IPS-20b (cell line): Measurements from ENCODE around the gene SNX2.

Experiments
- H3K27ac ChIP-seq: one replicate; pipeline ENCODE4 v1.5.1; 2013; ENCODE audit warnings: low read length
- H3K27me3 ChIP-seq: 2 replicates; pipeline ENCODE4 v1.6.1; 2013; ENCODE audit warnings: mild to moderate bottlenecking, low read length, inconsistent platforms; ENCODE audit not compliant: insufficient read depth
- H3K36me3 ChIP-seq: 2 replicates; pipeline ENCODE4 v1.6.1; 2013; ENCODE audit warnings: low read depth, mild to moderate bottlenecking, inconsistent platforms, low read length, moderate library complexity; ENCODE audit not compliant: insufficient read depth
- H3K4me1 ChIP-seq: 2 replicates; pipeline ENCODE4 v1.6.1; 2013; ENCODE audit warnings: mild to moderate bottlenecking, control low read depth, inconsistent platforms, low read length, moderate library complexity; ENCODE audit not compliant: insufficient read depth
- H3K4me3 ChIP-seq: 2 replicates; pipeline ENCODE4 v1.5.1; 2013; ENCODE audit warnings: mild to moderate bottlenecking, low read length, inconsistent platforms
- H3K9ac ChIP-seq: 2 replicates; pipeline ENCODE4 v1.6.1; 2013; ENCODE audit warnings: low read depth, mild to moderate bottlenecking, inconsistent platforms, low read length, moderate library complexity
- H3K9me3 ChIP-seq: 2 replicates; pipeline ENCODE4 v1.6.1; 2013; ENCODE audit warnings: mild to moderate bottlenecking, low read depth, low read length, inconsistent platforms; ENCODE audit not compliant: insufficient read depth

The SNX2 gene

GRCh38 chr5:122805481-122805880, 30.6 kb downstream of the SNX2 start:
- Histone ChIP-seq H3K36me3 (peaks cover 44% of the 10 kb centered on the region), H3K4me1 (no peaks in the 10 kb centered on the region; the same call in 1 of the 2 replicates), H3K27ac (no peak overlapping the region), H3K27me3 (no peaks in the 10 kb centered on the region), H3K9ac (no peak overlapping the region), H3K4me3 (no peak overlapping the region), H3K9me3 (no peaks in the 10 kb centered on the region)

- H3K27ac ChIP-seq = no peak overlapping the region
- H3K27me3 ChIP-seq = no peaks in the 10 kb centered on the region
- no peak overlapping the region for H3K9ac ChIP-seq
- H3K4me3 ChIP-seq = no peak overlapping the region
- H3K4me1 ChIP-seq = peaks cover 4% of the 10 kb centered on the region; the same call in 1 of the 2 replicates
- H3K9me3 ChIP-seq = no peaks in the 10 kb centered on the region
- peaks cover 18% of the 10 kb centered on the region for H3K36me3 ChIP-seq
Measured at GRCh38 chr5:122810405-122810804, 35.5 kb downstream of the SNX2 start.

- peaks cover 10% of the 10 kb centered on the region; the same call in 1 of the 2 replicates for H3K4me1 ChIP-seq
- H3K36me3 ChIP-seq = peaks cover 9% of the 10 kb centered on the region
- no peak overlapping the region for H3K4me3 ChIP-seq
- no peaks in the 10 kb centered on the region for H3K9me3 ChIP-seq
- no peaks in the 10 kb centered on the region for H3K27me3 ChIP-seq
- H3K27ac ChIP-seq = no peak overlapping the region
- H3K9ac ChIP-seq = no peak overlapping the region
Measured at GRCh38 chr5:122815218-122815767, 40.4 kb downstream of the SNX2 start.

- Histone ChIP-seq H3K9ac (no peak overlapping the region), H3K36me3 (peaks cover 20% of the 10 kb centered on the region), H3K9me3 (no peaks in the 10 kb centered on the region), H3K4me1 (peaks cover 10% of the 10 kb centered on the region; the same call in 1 of the 2 replicates), H3K4me3 (no peak overlapping the region), H3K27me3 (no peaks in the 10 kb centered on the region), H3K27ac (no peak overlapping the region)
Measured at GRCh38 chr5:122816756-122817155, 41.9 kb downstream of the SNX2 start.

- Histone ChIP-seq H3K27ac (no peak overlapping the region), H3K4me3 (no peak overlapping the region), H3K4me1 (no peaks in the 10 kb centered on the region)
Measured at GRCh38 chr5:122831984-122832383, 57.1 kb downstream of the SNX2 start.

GRCh38 chr5:122835681-122836080, 60.8 kb downstream of the SNX2 start:
- no peak overlapping the region for H3K9ac ChIP-seq
- no peaks in the 10 kb centered on the region for H3K9me3 ChIP-seq
- H3K27ac ChIP-seq = no peak overlapping the region
- H3K27me3 ChIP-seq = no peaks in the 10 kb centered on the region
- H3K4me3 ChIP-seq = no peak overlapping the region
- no peaks in the 10 kb centered on the region for H3K4me1 ChIP-seq
- H3K36me3 ChIP-seq = no peaks in the 10 kb centered on the region

More at GRCh38 chr5:122831984-122832383, 57.1 kb downstream of the SNX2 start:
- Histone ChIP-seq H3K9me3 (no peaks in the 10 kb centered on the region), H3K9ac (no peak overlapping the region), H3K36me3 (peaks cover 26% of the 10 kb centered on the region), H3K27me3 (no peaks in the 10 kb centered on the region)

- Histone ChIP-seq H3K36me3 (no peaks in the 10 kb centered on the region), H3K27me3 (no peaks in the 10 kb centered on the region), H3K4me3 (no peak overlapping the region), H3K9ac (no peak overlapping the region), H3K4me1 (no peaks in the 10 kb centered on the region), H3K27ac (no peak overlapping the region), H3K9me3 (no peaks in the 10 kb centered on the region)
Measured at GRCh38 chr5:122836947-122837346, 62.1 kb downstream of the SNX2 start.

- Histone ChIP-seq H3K27me3 (peaks cover 19% of the 10 kb centered on the region), H3K27ac (no peak overlapping the region), H3K9me3 (no peaks in the 10 kb centered on the region), H3K36me3 (no peaks in the 10 kb centered on the region), H3K4me1 (no peaks in the 10 kb centered on the region; the same call in 1 of the 2 replicates), H3K4me3 (no peak overlapping the region), H3K9ac (no peak overlapping the region)
Measured at GRCh38 chr5:122839731-122840130, 64.9 kb downstream of the SNX2 start.

GRCh38 chr5:122842016-122842580, 67.2 kb downstream of the SNX2 start:
- Histone ChIP-seq H3K9ac (no peak overlapping the region), H3K36me3 (no peaks in the 10 kb centered on the region), H3K4me3 (no peak overlapping the region), H3K27me3 (peaks cover 20% of the 10 kb centered on the region), H3K27ac (no peak overlapping the region), H3K9me3 (no peaks in the 10 kb centered on the region), H3K4me1 (peaks cover 9% of the 10 kb centered on the region)

- H3K36me3 ChIP-seq = no peaks in the 10 kb centered on the region
- H3K4me1 ChIP-seq = peaks cover 11% of the 10 kb centered on the region
- peak overlapping the region; percentile 66; the same call in 1 of the 2 replicates for H3K9ac ChIP-seq
- no peaks in the 10 kb centered on the region for H3K9me3 ChIP-seq
- H3K27ac ChIP-seq = no peak overlapping the region
- H3K27me3 ChIP-seq = peaks cover 20% of the 10 kb centered on the region
- H3K4me3 ChIP-seq = peak overlapping the region; percentile 65
Measured at GRCh38 chr5:122844136-122844909, 69.4 kb downstream of the SNX2 start.

- peak overlapping the region; percentile 66 for H3K9ac ChIP-seq
- no peak overlapping the region for H3K27ac ChIP-seq
- peaks cover 11% of the 10 kb centered on the region for H3K4me1 ChIP-seq
- H3K27me3 ChIP-seq = peaks cover 20% of the 10 kb centered on the region
- H3K4me3 ChIP-seq = peak overlapping the region; percentile 65
- no peaks in the 10 kb centered on the region for H3K36me3 ChIP-seq
- H3K9me3 ChIP-seq = no peaks in the 10 kb centered on the region
Measured at GRCh38 chr5:122844910-122845228, 70.0 kb downstream of the SNX2 start.
